HepG2 (cell line): ENCODE results near the gene TTN. TPM values are rescaled to one million over a fixed set of nuclear protein-coding genes. Genes with fewer than 3 reads are reported as not detected.

ENCODE experiments used
- ATAC-seq: fragments of 200-7000 bp; cut with Tn5 transposase; 3 replicates; pipeline ENCODE4 v1.9.1; 2020; ENCODE audit warnings: mild to moderate bottlenecking, moderate library complexity
- BruUV-seq: library from RNA; stranded (reverse); fragments of 400-500 nt; replicated peaks from 2 replicates; lab custom pipeline; 2021; lab: Mats Ljungman, UMichigan
- CTCF ChIA-PET: fragments of 300-600 bp; formaldehyde crosslinking; extraction: SDS; loops from one replicate; lab custom pipeline; 2021; ENCODE audit warnings: low total read pairs, inconsistent platforms, low intra/inter-chr PET ratio; lab: Yijun Ruan, JAX
- POLR2A ChIA-PET: fragments of 350-600 bp; sonication (Branson Sonifier 250); formaldehyde crosslinking; loops from one replicate; lab custom pipeline; 2020; ENCODE audit warnings: antibody characterized with exemption, inconsistent platforms; lab: Yijun Ruan, JAX
- DNase-seq: peaks from one replicate; pipeline ENCODE4 v3.0.0-alpha.2; 2015; ENCODE audit warnings: low spot score
- FAIRE-seq: peaks from 3 replicates; lab custom pipeline; 2011; peaks lifted over from hg19 to GRCh38; lab: Jason Lieb, UNC
- H2AFZ ChIP-seq: one replicate; pipeline ENCODE4 v1.6.1; 2011; ENCODE audit warnings: low read length, inconsistent platforms
- H3K27ac ChIP-seq: fragments of 300-600 bp; 3 replicates; pipeline ENCODE4 v1.8.0; 2011; ENCODE audit warnings: mixed run types, mild to moderate bottlenecking, mixed read lengths, low read length, inconsistent platforms; ENCODE audit not compliant: insufficient read depth; ENCODE audit errors: extremely low read length
- H3K27me3 ChIP-seq, 2 experiments: fragments of 200-600 bp in 1 of 2; 2 replicates in 1 of 2; 3 replicates in 1 of 2; pipeline versions ENCODE4 v1.6.0 to v1.8.0; 2011; ENCODE audit warnings: low read length in 2 of 2, mild to moderate bottlenecking in 2 of 2, moderate library complexity in 2 of 2, inconsistent platforms in 1 of 2; ENCODE audit not compliant: insufficient read depth in 2 of 2, control insufficient read depth in 1 of 2
- H3K36me3 ChIP-seq, 2 experiments: fragments of 200-600 bp in 1 of 2; replicated peaks in 1 of 2; 2 replicates in 1 of 2; 3 replicates in 1 of 2; pipeline versions ENCODE4 v1.5.1 to v1.8.0; 2011; ENCODE audit warnings: low read length in 2 of 2, inconsistent platforms in 1 of 2; ENCODE audit not compliant: insufficient read depth in 2 of 2, control insufficient read depth in 1 of 2
- H3K4me1 ChIP-seq: 2 replicates; pipeline ENCODE4 v1.5.1; 2012; ENCODE audit warnings: low read length, inconsistent platforms; ENCODE audit not compliant: insufficient read depth
- H3K4me2 ChIP-seq: 2 replicates; pipeline ENCODE4 v1.6.0; 2011; ENCODE audit warnings: low read depth, low read length, inconsistent platforms
- H3K4me3 ChIP-seq, 3 experiments: fragments of 200-600 bp in 1 of 3; sonication (generic), shearing (Covaris generic) in 1 of 3; replicated peaks in 1 of 3; 2 replicates each; pipeline ENCODE4 v1.5.1; 2011 to 2016; ENCODE audit warnings: low read length in 3 of 3, inconsistent platforms in 2 of 3, low read depth in 2 of 3, mild to moderate bottlenecking in 2 of 3, control low read depth in 1 of 3, mixed read lengths in 1 of 3; ENCODE audit not compliant: insufficient read depth in 1 of 3
- H3K79me2 ChIP-seq: one replicate; pipeline ENCODE4 v1.6.1; 2011; ENCODE audit warnings: low read length, inconsistent platforms; ENCODE audit not compliant: insufficient read depth
- H3K9ac ChIP-seq: 2 replicates; pipeline ENCODE4 v1.6.0; 2011; ENCODE audit warnings: mild to moderate bottlenecking, low read depth, low read length, inconsistent platforms; ENCODE audit not compliant: insufficient read depth
- H3K9me3 ChIP-seq: 2 replicates; pipeline ENCODE4 v1.5.1; 2012; ENCODE audit warnings: mild to moderate bottlenecking, low read length
- H4K20me1 ChIP-seq: 2 replicates; pipeline ENCODE4 v1.6.0; 2011; ENCODE audit warnings: inconsistent platforms, mild to moderate bottlenecking, low read length, moderate library complexity; ENCODE audit not compliant: insufficient read depth
- ARNTL ChIP-seq: sonication (generic); formaldehyde crosslinking; IDR thresholded peaks from 2 replicates; pipeline ENCODE4 v1.4.0; 2020; ENCODE audit warnings: mild to moderate bottlenecking, missing genetic modification reagents
- BCL6 ChIP-seq: IDR thresholded peaks from 2 replicates; pipeline ENCODE4 v1.6.1; 2016; ENCODE audit warnings: missing genetic modification reagents, missing compliant biosample characterization
- HMG20B ChIP-seq: conservative IDR thresholded peaks from 2 replicates; pipeline ENCODE4 v1.6.1; 2016; ENCODE audit warnings: missing genetic modification reagents, missing compliant biosample characterization
- HNF4A ChIP-seq: sonication (generic); formaldehyde crosslinking; IDR thresholded peaks from 2 replicates; pipeline ENCODE4 v1.4.0; 2020; ENCODE audit warnings: missing genetic modification reagents
- HNRNPLL ChIP-seq: fragments of 200-400 bp; formaldehyde crosslinking; IDR thresholded peaks from 2 replicates; pipeline ENCODE4 v1.6.1; 2017; ENCODE audit warnings: mild to moderate bottlenecking, low read depth, low read length; ENCODE audit not compliant: poor library complexity, severe bottlenecking
- HOXD1 ChIP-seq: sonication (generic); formaldehyde crosslinking; IDR thresholded peaks from 2 replicates; pipeline ENCODE4 v1.5.0; 2020; ENCODE audit warnings: missing genetic modification reagents
- MBD4 ChIP-seq: IDR thresholded peaks from 2 replicates; pipeline ENCODE4 v1.6.1; 2012; ENCODE audit warnings: low read length, inconsistent platforms, borderline replicate concordance
- NFKB2 ChIP-seq: sonication (generic); formaldehyde crosslinking; IDR thresholded peaks from 2 replicates; pipeline ENCODE4 v1.4.0; 2020; ENCODE audit warnings: missing genetic modification reagents, borderline replicate concordance
- NFYB ChIP-seq: sonication (generic); formaldehyde crosslinking; IDR thresholded peaks from 2 replicates; pipeline ENCODE4 v1.4.0; 2020; ENCODE audit warnings: missing genetic modification reagents
- SAFB2 ChIP-seq: sonication (generic); formaldehyde crosslinking; IDR thresholded peaks from 2 replicates; pipeline ENCODE4 v1.5.1; 2020; ENCODE audit warnings: missing genetic modification reagents, low read depth, mild to moderate bottlenecking, borderline replicate concordance
- ZFP41 ChIP-seq: sonication (generic); formaldehyde crosslinking; IDR thresholded peaks from 2 replicates; pipeline ENCODE4 v1.4.0; 2020; ENCODE audit warnings: mild to moderate bottlenecking, missing genetic modification reagents, borderline replicate concordance
- ZKSCAN8 ChIP-seq: IDR thresholded peaks from 2 replicates; pipeline ENCODE4 v1.6.1; 2016; ENCODE audit warnings: borderline replicate concordance, missing genetic modification reagents, missing compliant biosample characterization
- ZNF121 ChIP-seq: sonication (generic); formaldehyde crosslinking; IDR thresholded peaks from 2 replicates; pipeline ENCODE4 v1.5.0; 2020; ENCODE audit warnings: mild to moderate bottlenecking, missing genetic modification reagents
- ZNF234 ChIP-seq: sonication (generic); formaldehyde crosslinking; conservative IDR thresholded peaks from 2 replicates; pipeline ENCODE4 v1.5.1; 2020; ENCODE audit warnings: mild to moderate bottlenecking, missing genetic modification reagents
- ZSCAN20 ChIP-seq: sonication (generic); formaldehyde crosslinking; IDR thresholded peaks from 2 replicates; pipeline ENCODE4 v1.4.0; 2020; ENCODE audit warnings: missing genetic modification reagents, mild to moderate bottlenecking, borderline replicate concordance
- WGBS: methylation state at CpG from one replicate; pipeline ENCODE4 v1.1.6; 2017; ENCODE audit warnings: low lambda C conversion rate; 5-methylcytosine and 5-hydroxymethylcytosine counted together
- in situ Hi-C: cut with HindIII; loops from 2 replicates; pipeline ENCODE4 v1.10.0; 2017; ENCODE audit warnings: low pct_unique_long_range_greater_than_20kb; ENCODE audit not compliant: extremely low pct_ligation_motif_present
- intact Hi-C: fragments of 100-400 bp; cut with micrococcal nuclease; formaldehyde crosslinking; loops from one replicate; pipeline ENCODE4 v1.10.0; 2022; ENCODE audit not compliant: unreplicated experiment
- polyA plus RNA-seq, 8 experiments: library from polyadenylated mRNA; depleted of rRNA in 3 of 8; stranded (reverse) in 7 of 8; unstranded in 1 of 8; fragments of >200 nt; fragmentation: Illumina TruSeq in 4 of 8; extraction: Trizol in 4 of 8; gene quantifications; 2 replicates each; pipeline versions ENCODE4 v1.2.1 to v1.2.3, GENCODE V29; 2011 to 2016; ENCODE audit warnings: low read depth in 4 of 8, missing spikeins in 1 of 8, mixed read lengths in 1 of 8; ENCODE audit not compliant: insufficient read depth in 1 of 8
- total RNA-seq, 5 experiments: library from RNA; depleted of rRNA; stranded (reverse); fragments of >200 nt; fragmentation: Illumina TruSeq; extraction: Trizol; gene quantifications; 2 replicates each; pipeline ENCODE4 v1.2.3, GENCODE V29; 2016; ENCODE audit warnings: low read depth in 1 of 5
- TF ChIP-seq, protein P1 (sequence below): sonication (generic); formaldehyde crosslinking; IDR thresholded peaks from 2 replicates; pipeline ENCODE4 v1.5.1; 2020; ENCODE audit warnings: mild to moderate bottlenecking, moderate library complexity, missing genetic modification reagents
- TF ChIP-seq, protein P2 (sequence below): sonication (generic); formaldehyde crosslinking; IDR thresholded peaks from 2 replicates; pipeline ENCODE4 v1.5.0; 2020; ENCODE audit warnings: mild to moderate bottlenecking, missing genetic modification reagents
- TF ChIP-seq, protein P3 (sequence below): sonication (generic); formaldehyde crosslinking; IDR thresholded peaks from 2 replicates; pipeline ENCODE4 v1.4.0; 2020; ENCODE audit warnings: low read depth, mild to moderate bottlenecking, missing genetic modification reagents

TTN gene
- total and polyA plus RNA-seq, 2 of the 13 experiments (the other 11 are each of a cell fraction or from before 2014, with no cell fraction given): under 0.01 TPM

DNA sequence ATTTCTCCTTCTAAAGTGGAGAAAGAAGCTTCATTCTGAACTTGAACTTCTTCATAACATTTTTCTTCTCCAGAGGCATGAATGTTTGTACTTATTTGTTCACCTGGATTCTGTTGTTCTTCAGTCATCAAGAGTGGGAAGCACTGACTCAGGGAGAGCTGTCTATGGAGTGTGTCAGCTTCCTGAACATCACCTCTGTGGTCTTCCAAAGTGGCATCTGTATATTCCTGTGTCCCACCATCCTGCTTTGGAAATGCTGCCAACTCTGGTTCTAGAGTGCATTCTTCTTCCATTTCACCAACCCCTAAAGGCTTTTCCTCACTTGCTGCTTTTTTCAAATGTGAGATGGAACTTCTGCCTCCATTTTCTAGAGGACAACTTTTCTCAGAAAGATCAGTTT lies 59.5 kb downstream of the TTN start (continued):
- TF ChIP-seq HNRNPLL (no peak), NFKB2 (CRISPR knock-in tag) (no peak), ARNTL (CRISPR knock-in tag) (no peak), HNF4A (CRISPR knock-in tag) (no peak)
- TF ChIP-seq, protein P1, sequence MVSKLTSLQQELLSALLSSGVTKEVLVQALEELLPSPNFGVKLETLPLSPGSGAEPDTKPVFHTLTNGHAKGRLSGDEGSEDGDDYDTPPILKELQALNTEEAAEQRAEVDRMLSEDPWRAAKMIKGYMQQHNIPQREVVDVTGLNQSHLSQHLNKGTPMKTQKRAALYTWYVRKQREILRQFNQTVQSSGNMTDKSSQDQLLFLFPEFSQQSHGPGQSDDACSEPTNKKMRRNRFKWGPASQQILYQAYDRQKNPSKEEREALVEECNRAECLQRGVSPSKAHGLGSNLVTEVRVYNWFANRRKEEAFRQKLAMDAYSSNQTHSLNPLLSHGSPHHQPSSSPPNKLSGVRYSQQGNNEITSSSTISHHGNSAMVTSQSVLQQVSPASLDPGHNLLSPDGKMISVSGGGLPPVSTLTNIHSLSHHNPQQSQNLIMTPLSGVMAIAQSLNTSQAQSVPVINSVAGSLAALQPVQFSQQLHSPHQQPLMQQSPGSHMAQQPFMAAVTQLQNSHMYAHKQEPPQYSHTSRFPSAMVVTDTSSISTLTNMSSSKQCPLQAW (CRISPR knock-in tag): no peak

DNA sequence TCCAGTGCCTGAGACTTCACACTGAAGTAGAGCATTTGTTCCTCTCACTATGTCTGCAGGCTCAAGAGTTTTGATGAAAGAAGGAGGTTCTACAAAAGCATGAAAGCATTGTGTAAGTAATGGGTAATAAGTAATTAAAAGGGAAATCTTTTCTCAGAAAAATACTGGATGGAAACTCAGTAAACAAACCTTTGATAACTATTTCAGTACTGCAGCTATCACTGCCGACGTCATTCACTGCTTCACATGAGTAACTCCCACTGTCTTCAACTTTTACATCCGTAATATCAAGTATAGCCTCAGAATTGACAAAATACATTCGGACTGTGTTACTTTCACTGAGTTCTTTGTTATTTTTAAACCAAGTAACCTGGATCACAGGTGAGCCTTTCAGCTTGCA lies 72.7 kb downstream of the TTN start:
- Histone ChIP-seq H3K27ac (no peak overlapping the region), H3K36me3 (no peaks in the 10 kb centered on the region), H3K27me3 (0 out of 5 replicates have a peak, but pooled peaks cover 0 to 5% of the 10 kb centered on the region in 2 experiments), H3K9ac (no peak overlapping the region), H3K79me2 (no peaks in the 10 kb centered on the region), H3K4me3 (no peak overlapping the region), H3K4me2 (no peak overlapping the region), H4K20me1 (no peaks in the 10 kb centered on the region), H2AFZ (no peak overlapping the region), H3K9me3 (no peaks in the 10 kb centered on the region), H3K4me1 (no peaks in the 10 kb centered on the region)
- intact Hi-C loops: no loop called here
- DNase-seq (no peak), FAIRE-seq (no peak), ATAC-seq (no peak)
- no TSS peak for BruUV-seq
- 10% methylated on average over 4 of the region's 4 CpGs for whole genome bisulfite sequencing
- POLR2A ChIA-PET: no interaction called here
- in situ Hi-C loops: no loop called here
- TF ChIP-seq HOXD1 (CRISPR knock-in tag) (no peak), HMG20B (CRISPR knock-in tag) (no peak), NFYB (CRISPR knock-in tag) (no peak), ZNF121 (no peak), ZFP41 (CRISPR knock-in tag) (no peak), MBD4 (no peak), ZSCAN20 (no peak), ZKSCAN8 (CRISPR knock-in tag) (no peak), SAFB2 (CRISPR knock-in tag) (no peak), ZNF234 (CRISPR knock-in tag) (no peak), BCL6 (CRISPR knock-in tag) (no peak)
- TF ChIP-seq, protein P2, sequence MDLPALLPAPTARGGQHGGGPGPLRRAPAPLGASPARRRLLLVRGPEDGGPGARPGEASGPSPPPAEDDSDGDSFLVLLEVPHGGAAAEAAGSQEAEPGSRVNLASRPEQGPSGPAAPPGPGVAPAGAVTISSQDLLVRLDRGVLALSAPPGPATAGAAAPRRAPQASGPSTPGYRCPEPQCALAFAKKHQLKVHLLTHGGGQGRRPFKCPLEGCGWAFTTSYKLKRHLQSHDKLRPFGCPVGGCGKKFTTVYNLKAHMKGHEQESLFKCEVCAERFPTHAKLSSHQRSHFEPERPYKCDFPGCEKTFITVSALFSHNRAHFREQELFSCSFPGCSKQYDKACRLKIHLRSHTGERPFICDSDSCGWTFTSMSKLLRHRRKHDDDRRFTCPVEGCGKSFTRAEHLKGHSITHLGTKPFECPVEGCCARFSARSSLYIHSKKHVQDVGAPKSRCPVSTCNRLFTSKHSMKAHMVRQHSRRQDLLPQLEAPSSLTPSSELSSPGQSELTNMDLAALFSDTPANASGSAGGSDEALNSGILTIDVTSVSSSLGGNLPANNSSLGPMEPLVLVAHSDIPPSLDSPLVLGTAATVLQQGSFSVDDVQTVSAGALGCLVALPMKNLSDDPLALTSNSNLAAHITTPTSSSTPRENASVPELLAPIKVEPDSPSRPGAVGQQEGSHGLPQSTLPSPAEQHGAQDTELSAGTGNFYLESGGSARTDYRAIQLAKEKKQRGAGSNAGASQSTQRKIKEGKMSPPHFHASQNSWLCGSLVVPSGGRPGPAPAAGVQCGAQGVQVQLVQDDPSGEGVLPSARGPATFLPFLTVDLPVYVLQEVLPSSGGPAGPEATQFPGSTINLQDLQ (CRISPR knock-in tag): no peak
- TF ChIP-seq, protein P3, sequence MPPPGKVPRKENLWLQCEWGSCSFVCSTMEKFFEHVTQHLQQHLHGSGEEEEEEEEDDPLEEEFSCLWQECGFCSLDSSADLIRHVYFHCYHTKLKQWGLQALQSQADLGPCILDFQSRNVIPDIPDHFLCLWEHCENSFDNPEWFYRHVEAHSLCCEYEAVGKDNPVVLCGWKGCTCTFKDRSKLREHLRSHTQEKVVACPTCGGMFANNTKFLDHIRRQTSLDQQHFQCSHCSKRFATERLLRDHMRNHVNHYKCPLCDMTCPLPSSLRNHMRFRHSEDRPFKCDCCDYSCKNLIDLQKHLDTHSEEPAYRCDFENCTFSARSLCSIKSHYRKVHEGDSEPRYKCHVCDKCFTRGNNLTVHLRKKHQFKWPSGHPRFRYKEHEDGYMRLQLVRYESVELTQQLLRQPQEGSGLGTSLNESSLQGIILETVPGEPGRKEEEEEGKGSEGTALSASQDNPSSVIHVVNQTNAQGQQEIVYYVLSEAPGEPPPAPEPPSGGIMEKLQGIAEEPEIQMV (CRISPR knock-in tag): no peak
- CTCF ChIA-PET: no interaction called here
